ENCODE results near the gene CTR9.

Gene CTR9

GRCh38 chr11:10824888-10825287, 73.8 kb downstream of the CTR9 start:
- DNase-seq, result peak; percentile 62

DNA sequence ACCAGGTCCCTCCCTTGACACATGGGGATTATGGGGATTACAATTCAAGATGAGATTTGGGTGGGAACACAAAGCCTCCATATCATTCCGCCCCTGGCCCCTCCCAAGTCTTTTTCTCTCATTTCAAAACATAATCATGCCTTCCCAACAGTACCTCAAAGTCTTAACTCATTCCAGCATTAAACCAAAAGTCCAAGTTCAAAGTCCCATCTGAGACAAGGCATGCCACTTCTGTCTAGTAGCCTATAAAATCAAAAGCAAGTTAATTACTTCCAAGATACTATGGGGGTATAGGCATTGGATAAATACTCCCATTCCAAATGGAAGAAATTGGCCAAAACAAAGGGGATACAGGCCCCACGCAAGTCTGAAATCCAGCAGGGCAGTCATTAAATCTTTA, 77.4 kb downstream of the CTR9 start:
- no peak for DNase-seq

DNA sequence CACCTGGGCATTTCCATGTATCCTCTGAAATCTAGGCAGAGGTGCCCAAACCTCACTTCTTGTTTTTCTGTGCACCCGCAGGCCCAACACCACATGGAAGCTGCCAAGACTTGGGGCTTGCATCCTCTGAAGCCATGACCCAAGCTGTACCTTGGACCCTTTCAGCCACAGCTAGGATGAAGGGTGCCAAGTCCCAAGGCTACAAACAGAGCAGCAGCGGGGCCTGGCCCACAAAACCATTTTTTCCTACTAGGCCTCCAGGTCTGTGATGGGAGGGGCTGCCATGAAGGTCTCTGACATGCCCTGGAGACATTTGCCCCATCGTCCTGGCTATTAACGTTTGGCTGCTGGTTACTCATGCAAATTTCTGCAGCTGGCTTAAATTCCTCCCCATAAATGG, 78.1 kb downstream of the CTR9 start:
- no peak for DNase-seq
